ENCODE measurements around the gene TCFL5. TPM values are rescaled to one million over a fixed set of nuclear protein-coding genes. Genes with fewer than 3 reads are reported as not detected.
A peak's percentile ranks its signal among the peaks of the same experiment; 100 is the strongest.

The TCFL5 gene
- total RNA-seq, 1 donor from 2014 or later, result 12.2 TPM

- H3K4me1 Mint-ChIP-seq, result peaks cover 7% of the 10 kb centered on the region
- peaks cover 30% of the 10 kb centered on the region for H3K36me3 Mint-ChIP-seq
- no peaks in the 10 kb centered on the region for H3K9me3 Mint-ChIP-seq
Measured at GRCh38 chr20:62886709-62887058, 25.1 kb upstream of the TCFL5 start.

GRCh38 chr20:62885896-62886708, 24.5 kb upstream of the TCFL5 start:
- peak overlapping the region; percentile 1 for H3K27ac Mint-ChIP-seq
- H3K4me1 Mint-ChIP-seq, result peaks cover 7% of the 10 kb centered on the region
- peaks cover 28% of the 10 kb centered on the region for H3K36me3 Mint-ChIP-seq
- no peak for DNase-seq (ENCODE audit: low spot score in 2 of 2, unreplicated experiment in 2 of 2)
- no peak for TF ChIP-seq CTCF (IDR thresholded peaks at IDR 0.05; ENCODE audit: unreplicated experiment)
- no peaks in the 10 kb centered on the region for H3K27me3 Mint-ChIP-seq (ENCODE audit: low read depth)
- no peaks in the 10 kb centered on the region for H3K9me3 Mint-ChIP-seq
- no peak overlapping the region for H3K4me3 Mint-ChIP-seq

More at GRCh38 chr20:62886709-62887058, 25.1 kb upstream of the TCFL5 start:
- H3K27me3 Mint-ChIP-seq (ENCODE audit: low read depth), result no peaks in the 10 kb centered on the region
- H3K27ac Mint-ChIP-seq, result peak overlapping the region; percentile 1
- DNase-seq (ENCODE audit: low spot score in 2 of 2, unreplicated experiment in 2 of 2), result no peak
- H3K4me3 Mint-ChIP-seq, result no peak overlapping the region
- no peak for TF ChIP-seq CTCF (IDR thresholded peaks at IDR 0.05; ENCODE audit: unreplicated experiment)

DNA sequence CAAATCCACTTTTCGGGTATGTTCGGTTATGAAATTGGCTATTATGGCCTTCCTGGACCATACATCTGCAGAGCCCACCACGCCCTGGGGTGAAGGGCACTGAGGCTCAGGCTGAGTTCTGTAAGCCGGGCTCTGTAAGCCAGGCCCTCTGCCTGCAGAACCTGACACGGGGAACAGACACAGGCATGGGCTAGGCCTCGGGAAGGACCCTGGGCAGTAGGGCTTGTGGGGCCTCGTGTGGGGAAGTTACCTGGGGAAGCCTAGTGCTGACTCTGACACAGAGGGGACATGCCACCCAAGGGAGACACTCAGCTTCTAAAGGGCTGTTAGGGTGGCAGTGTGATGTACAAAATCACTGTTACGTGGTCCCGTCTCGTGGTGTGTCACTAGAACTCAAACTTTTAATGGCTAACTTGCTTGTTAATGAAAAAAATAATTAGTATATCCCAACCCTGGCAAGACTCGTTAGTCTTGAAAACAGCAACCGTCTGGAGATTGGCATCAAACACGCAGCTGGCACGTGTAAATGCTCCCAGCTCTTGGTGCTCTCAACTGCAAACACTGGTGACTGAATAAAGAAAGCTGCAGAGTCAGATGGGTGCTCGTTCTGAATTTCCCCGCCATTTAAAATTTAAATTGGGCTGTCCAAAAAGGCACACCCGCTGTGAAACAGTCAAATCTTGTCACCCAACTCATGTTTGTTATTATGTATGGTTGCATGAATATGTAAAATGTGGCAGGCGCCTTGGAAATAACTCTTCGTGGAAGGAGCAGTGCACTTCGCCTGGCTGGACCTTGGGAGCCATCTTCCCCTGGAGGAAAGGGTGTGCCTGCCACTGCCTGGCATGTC, 23.6 kb upstream of the TCFL5 start:
- H3K4me3 Mint-ChIP-seq, result no peak overlapping the region
- no peak overlapping the region for H3K27ac Mint-ChIP-seq
- no peaks in the 10 kb centered on the region for H3K9me3 Mint-ChIP-seq
- DNase-seq (ENCODE audit: low spot score in 2 of 2, unreplicated experiment in 2 of 2), result no peak
- H3K27me3 Mint-ChIP-seq (ENCODE audit: low read depth), result no peaks in the 10 kb centered on the region
- H3K4me1 Mint-ChIP-seq, result peaks cover 7% of the 10 kb centered on the region
- no peak for TF ChIP-seq CTCF (IDR thresholded peaks at IDR 0.05; ENCODE audit: unreplicated experiment)
- peaks cover 21% of the 10 kb centered on the region for H3K36me3 Mint-ChIP-seq

GRCh38 chr20:62884556-62884955, 22.9 kb upstream of the TCFL5 start:
- no peaks in the 10 kb centered on the region for H3K9me3 Mint-ChIP-seq
- peaks cover 7% of the 10 kb centered on the region for H3K4me1 Mint-ChIP-seq
- no peak overlapping the region for H3K4me3 Mint-ChIP-seq
- TF ChIP-seq CTCF (IDR thresholded peaks at IDR 0.05; ENCODE audit: unreplicated experiment), result no peak
- no peak for DNase-seq (ENCODE audit: low spot score in 2 of 2, unreplicated experiment in 2 of 2)
- no peaks in the 10 kb centered on the region for H3K27me3 Mint-ChIP-seq (ENCODE audit: low read depth)
- peaks cover 21% of the 10 kb centered on the region for H3K36me3 Mint-ChIP-seq
- H3K27ac Mint-ChIP-seq, result no peak overlapping the region

DNA sequence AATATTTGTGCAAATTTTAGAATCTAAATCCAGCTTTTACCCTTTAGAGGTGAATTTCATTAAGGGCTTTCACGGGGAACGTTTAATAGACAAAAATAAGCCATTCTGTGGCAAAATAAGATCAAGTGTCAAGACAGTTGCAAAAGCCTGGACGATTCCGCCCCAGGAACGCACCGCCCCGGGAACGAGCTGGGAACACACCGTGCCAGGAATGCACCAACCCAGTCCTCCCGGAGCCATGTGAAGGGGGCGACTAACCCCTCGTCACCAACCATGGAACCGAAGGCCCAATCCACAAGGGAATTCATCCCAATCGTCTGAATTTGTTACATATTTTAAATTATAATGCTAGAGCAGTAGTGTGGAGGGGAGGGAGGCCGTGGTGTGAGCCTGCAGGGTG, 20.8 kb upstream of the TCFL5 start:
- Mint-ChIP-seq H3K4me1 (peaks cover 3% of the 10 kb centered on the region), H3K27me3 (ENCODE audit: low read depth) (no peaks in the 10 kb centered on the region), H3K9me3 (no peaks in the 10 kb centered on the region), H3K27ac (no peak overlapping the region), H3K4me3 (no peak overlapping the region), H3K36me3 (peaks cover 10% of the 10 kb centered on the region)
- DNase-seq (ENCODE audit: low spot score in 2 of 2, unreplicated experiment in 2 of 2), result no peak
- TF ChIP-seq CTCF (IDR thresholded peaks at IDR 0.05; ENCODE audit: unreplicated experiment), result no peak

Data from mesothelial cell of epicardium (in vitro differentiated cells).